Fibroblast of pulmonary artery (primary cell): Measurements from ENCODE around the gene ARID3A.
"Not testable (repeated sequence)": the region's sequence is repeated elsewhere in the genome, so short reads cannot be mapped to it uniquely, and the experiment has no call there.

Experiments
- DNase-seq: peaks from one replicate; pipeline ENCODE4 v3.0.0-alpha.2; 2010; ENCODE audit warnings: low read depth
- H3K4me3 ChIP-seq: replicated peaks from 2 replicates; pipeline ENCODE4 v1.5.1; 2011; ENCODE audit warnings: low read depth, mild to moderate bottlenecking, control low read depth, low read length, moderate library complexity
- CTCF ChIP-seq: IDR thresholded peaks from 2 replicates; pipeline ENCODE4 v1.5.1; 2011; ENCODE audit warnings: mild to moderate bottlenecking, control low read depth, low read length, inconsistent platforms; ENCODE audit errors: missing control alignments

Gene ARID3A

GRCh38 chr19:1018932-1019615 lies 93.2 kb downstream of the ARID3A start:
- TF ChIP-seq CTCF: no peak
- no peak for DNase-seq
- peak overlapping the region; percentile 90 for H3K4me3 ChIP-seq

GRCh38 chr19:1019616-1019961 lies 93.8 kb downstream of the ARID3A start:
- no peak for TF ChIP-seq CTCF

DNA sequence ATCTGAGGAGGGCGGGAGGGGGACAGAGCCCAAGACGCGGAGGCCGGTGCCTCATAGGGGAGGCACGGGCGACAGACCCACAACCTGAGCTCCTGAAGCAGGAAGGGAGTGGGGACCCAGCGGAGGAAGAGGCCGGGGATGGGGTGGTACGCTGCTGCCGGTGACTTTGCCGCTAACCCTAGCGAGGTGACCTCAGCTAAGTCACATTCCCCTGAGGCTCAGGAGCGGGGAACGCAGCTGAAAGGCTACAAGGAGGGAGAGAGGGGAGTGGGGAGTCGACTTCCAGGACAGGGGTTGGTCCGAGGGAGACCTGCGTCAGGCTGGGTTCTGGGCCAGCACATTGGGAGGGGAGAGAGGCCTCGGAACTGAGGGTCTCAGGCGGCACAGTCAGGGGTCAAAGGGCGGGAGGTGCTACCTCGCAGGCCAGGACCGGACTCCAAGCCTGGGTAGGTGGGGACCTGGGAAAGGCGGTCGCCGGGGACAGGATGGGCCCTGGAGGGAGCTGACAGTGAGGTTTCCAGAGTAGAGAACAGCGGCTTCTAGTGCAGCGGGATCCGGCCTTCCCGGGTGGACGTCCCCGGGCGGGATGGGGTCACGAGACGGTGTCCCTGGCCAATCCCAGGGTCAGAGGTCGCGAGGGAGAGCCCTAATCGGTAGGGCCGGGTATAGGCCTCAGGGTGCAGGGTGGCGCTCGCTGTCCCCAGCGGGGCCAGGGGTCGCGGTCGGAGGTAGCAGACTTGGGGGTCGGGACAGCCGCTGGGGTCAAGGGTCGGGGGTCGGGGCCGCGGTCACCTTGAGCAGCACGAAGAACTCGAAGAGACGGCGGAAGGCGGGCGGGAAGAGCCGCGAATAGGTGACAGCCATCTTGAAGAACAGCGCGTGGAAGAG lies 94.4 kb downstream of the ARID3A start:
- peak overlapping the region; percentile 90 for H3K4me3 ChIP-seq
- no peak for TF ChIP-seq CTCF
- no peak for DNase-seq

More at GRCh38 chr19:1019616-1019961, 93.8 kb downstream of the ARID3A start:
- no peak for DNase-seq
- H3K4me3 ChIP-seq: peak overlapping the region; percentile 90

GRCh38 chr19:1020868-1021425 lies 95.1 kb downstream of the ARID3A start, which contains the start of gene TMEM259:
TSS of gene TMEM259 (minus strand) at chr19:1021123. CDS start at chr19:1020996, 127 bp downstream.
- peak within 1 kb of the TSS; percentile 90 for H3K4me3 ChIP-seq
- peak; percentile 98 for DNase-seq
- no peak for TF ChIP-seq CTCF

- DNase-seq, H3K4me3 ChIP-seq: not testable (repeated sequence)
Observed at GRCh38 chr19:1023883-1024188, 98.0 kb downstream of the ARID3A start.

GRCh38 chr19:1025080-1025479 lies 99.2 kb downstream of the ARID3A start:
- not testable (repeated sequence) for H3K4me3 ChIP-seq, DNase-seq
